Thoracic aorta (tissue), 2 donors: ENCODE measurements around the gene ANKMY2. TPM values are rescaled to one million over a fixed set of nuclear protein-coding genes. Genes with fewer than 3 reads are reported as not detected.

Experiments used
- ATAC-seq: fragments of 150-250 bp; one replicate; pipeline ENCODE4 v1.8.0; 2017; ENCODE audit warnings: low read depth; ENCODE audit not compliant: insufficient number of reproducible peaks, low FRiP score
- DNase-seq: peaks from one replicate; pipeline ENCODE4 v3.0.0-alpha.2; 2020; ENCODE audit warnings: low spot score
- H3K27ac ChIP-seq, 2 donors: fragments of 200-600 bp; sonication (generic); 1 replicate in 1 of 2; 2 replicates in 1 of 2; pipeline ENCODE4 v1.5.1; 2016; ENCODE audit warnings: mild to moderate bottlenecking in 2 of 2, moderate library complexity in 2 of 2
- H3K27me3 ChIP-seq: fragments of 200-600 bp; sonication (generic); replicated peaks from 2 replicates; pipeline ENCODE4 v1.6.0; 2016; ENCODE audit warnings: mild to moderate bottlenecking; ENCODE audit not compliant: insufficient read depth
- H3K36me3 ChIP-seq: fragments of 200-600 bp; sonication (generic); one replicate; pipeline ENCODE4 v1.5.1; 2016
- H3K4me1 ChIP-seq, 2 donors: fragments of 200-600 bp; sonication (generic); 1 replicate in 1 of 2; 2 replicates in 1 of 2; pipeline versions ENCODE4 v1.5.1 to v1.6.0; 2016; ENCODE audit warnings: low read depth in 2 of 2, mild to moderate bottlenecking in 1 of 2; ENCODE audit not compliant: control insufficient read depth in 1 of 2
- H3K4me3 ChIP-seq: fragments of 200-600 bp; sonication (generic); 2 replicates; pipeline ENCODE4 v1.5.1; 2016; ENCODE audit warnings: mild to moderate bottlenecking
- H3K9me3 ChIP-seq: fragments of 200-600 bp; sonication (generic); 2 replicates; pipeline ENCODE4 v1.5.1; 2016
- CTCF ChIP-seq: fragments of 200-600 bp; sonication (generic); IDR thresholded peaks from one replicate; pipeline ENCODE4 v1.5.1; 2019; ENCODE audit warnings: antibody characterized with exemption
- total RNA-seq, 2 donors: library from RNA; depleted of rRNA; stranded (reverse); fragments of >200 nt; gene quantifications; one replicate each; pipeline versions ENCODE4 v1.1.0 to v1.2.3, GENCODE V29; 2016

Gene ANKMY2
- total RNA-seq, 2 donors from 2014 or later: 9.1 to 10.2 TPM

GRCh38 chr7:16564909-16565426 lies 80.6 kb downstream of the ANKMY2 start:
- Histone ChIP-seq H3K27ac (no peak overlapping the region), H3K4me1 (no peaks in the 10 kb centered on the region), H3K4me3 (no peak overlapping the region), H3K9me3 (no peaks in the 10 kb centered on the region), H3K27me3 (no peaks in the 10 kb centered on the region), H3K36me3 (no peaks in the 10 kb centered on the region)
- DNase-seq (no peak), ATAC-seq (no peak)
- TF ChIP-seq CTCF: peak; percentile 61

GRCh38 chr7:16564023-16564380 lies 81.6 kb downstream of the ANKMY2 start:
- DNase-seq: no peak
- Histone ChIP-seq H3K36me3 (no peaks in the 10 kb centered on the region), H3K4me3 (no peak overlapping the region), H3K27me3 (no peaks in the 10 kb centered on the region), H3K9me3 (no peaks in the 10 kb centered on the region), H3K4me1 (no peaks in the 10 kb centered on the region), H3K27ac (no peak overlapping the region)
- TF ChIP-seq CTCF: no peak
- ATAC-seq: no peak

- Histone ChIP-seq H3K36me3 (no peaks in the 10 kb centered on the region), H3K9me3 (no peaks in the 10 kb centered on the region), H3K27me3 (no peaks in the 10 kb centered on the region), H3K4me1 (no peaks in the 10 kb centered on the region), H3K4me3 (no peak overlapping the region), H3K27ac (no peak overlapping the region)
- no peak for TF ChIP-seq CTCF
- DNase-seq (no peak), ATAC-seq (no peak)
Observed at GRCh38 chr7:16563281-16564022, 82.1 kb downstream of the ANKMY2 start.

GRCh38 chr7:16562456-16563220 lies 82.9 kb downstream of the ANKMY2 start:
- TF ChIP-seq CTCF: no peak
- ATAC-seq (no peak), DNase-seq (no peak)
- H3K27ac ChIP-seq: no peak overlapping the region
- no peaks in the 10 kb centered on the region for H3K4me1 ChIP-seq
- H3K36me3 ChIP-seq: no peaks in the 10 kb centered on the region
- no peaks in the 10 kb centered on the region for H3K9me3 ChIP-seq
- H3K4me3 ChIP-seq: no peak overlapping the region
- no peaks in the 10 kb centered on the region for H3K27me3 ChIP-seq

GRCh38 chr7:16561943-16562342 lies 83.6 kb downstream of the ANKMY2 start:
- ATAC-seq (no peak), DNase-seq (no peak)
- H3K9me3 ChIP-seq: no peaks in the 10 kb centered on the region
- H3K27ac ChIP-seq: no peak overlapping the region
- no peaks in the 10 kb centered on the region for H3K36me3 ChIP-seq
- no peaks in the 10 kb centered on the region for H3K4me1 ChIP-seq
- no peak overlapping the region for H3K4me3 ChIP-seq
- no peak for TF ChIP-seq CTCF
- no peaks in the 10 kb centered on the region for H3K27me3 ChIP-seq
